H1 (cell line): Measurements from ENCODE around the gene TMEM117. TPM values are rescaled to one million over a fixed set of nuclear protein-coding genes. Genes with fewer than 3 reads are reported as not detected.

Experiments used
- CTCF ChIA-PET: fragments of 300-600 bp; sonication (Branson Sonifier 250); formaldehyde crosslinking; loops from one replicate; lab custom pipeline; 2021; ENCODE audit not compliant: partially characterized antibody; lab: Charles Lee
- POLR2A ChIA-PET: fragments of 300-600 bp; sonication (Branson Sonifier 250); formaldehyde crosslinking; loops from one replicate; lab custom pipeline; 2021; ENCODE audit warnings: inconsistent platforms; ENCODE audit not compliant: partially characterized antibody; lab: Charles Lee
- DNase-seq, 2 experiments: peaks; one replicate each; pipeline versions ENCODE4 v3.0.0 to v3.0.0-alpha.2; 2010 to 2022; ENCODE audit warnings: low spot score in 2 of 2, low read depth in 1 of 2, mixed read lengths in 1 of 2
- FAIRE-seq: peaks from 2 replicates; lab custom pipeline; 2011; peaks lifted over from hg19 to GRCh38; lab: Jason Lieb, UNC
- H2AFZ ChIP-seq: 2 replicates; pipeline ENCODE4 v1.8.1; 2012; ENCODE audit warnings: low read length, inconsistent platforms
- H2AK5ac ChIP-seq: 2 replicates; pipeline ENCODE4 v1.6.1; 2013; ENCODE audit warnings: low read depth, low read length
- H2BK120ac ChIP-seq: replicated peaks from 2 replicates; pipeline ENCODE3; 2013; ENCODE audit warnings: low read depth, low read length, inconsistent platforms
- H2BK12ac ChIP-seq: 2 replicates; pipeline ENCODE4 v1.6.1; 2013; ENCODE audit warnings: low read depth, low read length
- H2BK15ac ChIP-seq: 2 replicates; pipeline ENCODE4 v1.6.1; 2013; ENCODE audit warnings: low read length
- H2BK20ac ChIP-seq: 2 replicates; pipeline ENCODE4 v1.6.1; 2013; ENCODE audit warnings: low read length
- H2BK5ac ChIP-seq: 2 replicates; pipeline ENCODE4 v1.6.1; 2013; ENCODE audit warnings: low read depth, low read length
- H3K14ac ChIP-seq: 2 replicates; pipeline ENCODE4 v1.6.1; 2013; ENCODE audit warnings: inconsistent platforms; ENCODE audit not compliant: insufficient read length
- H3K18ac ChIP-seq: 2 replicates; pipeline ENCODE4 v1.6.1; 2013; ENCODE audit warnings: low read length; ENCODE audit errors: extremely low read depth
- H3K23ac ChIP-seq: 2 replicates; pipeline ENCODE4 v1.6.1; 2013; ENCODE audit warnings: inconsistent platforms; ENCODE audit not compliant: insufficient read length
- H3K23me2 ChIP-seq: 2 replicates; pipeline ENCODE4 v1.6.1; 2013; ENCODE audit warnings: low read depth, low read length
- H3K27ac ChIP-seq: 2 replicates; pipeline ENCODE4 v1.6.1; 2011; ENCODE audit warnings: low read depth, low read length, inconsistent platforms
- H3K27me3 ChIP-seq, 4 experiments: replicated peaks in 1 of 4; 1 replicate in 1 of 4; 2 replicates in 3 of 4; pipeline versions ENCODE4 v1.6.1 to v1.8.1; 2011 to 2013; ENCODE audit warnings: low read length in 3 of 4, mild to moderate bottlenecking in 3 of 4, inconsistent platforms in 2 of 4, mixed read lengths in 2 of 4, moderate library complexity in 1 of 4; ENCODE audit not compliant: control insufficient read depth in 3 of 4, insufficient read depth in 3 of 4; ENCODE audit errors: extremely low read depth in 1 of 4
- H3K36me3 ChIP-seq, 4 experiments: 2 replicates each; pipeline versions ENCODE4 v1.6.1 to v1.8.1; 2011 to 2013; ENCODE audit warnings: mild to moderate bottlenecking in 4 of 4, low read length in 3 of 4, moderate library complexity in 2 of 4, control low read depth in 1 of 4, inconsistent platforms in 1 of 4; ENCODE audit not compliant: insufficient read depth in 4 of 4, control insufficient read depth in 2 of 4
- H3K4ac ChIP-seq: replicated peaks from 2 replicates; pipeline ENCODE3; 2013; ENCODE audit warnings: low read length, low read depth, mixed read lengths, inconsistent platforms; ENCODE audit not compliant: insufficient read length
- H3K4me1 ChIP-seq, 4 experiments: replicated peaks in 1 of 4; 1 replicate in 1 of 4; 2 replicates in 3 of 4; pipeline versions ENCODE4 v1.6.1 to v1.8.1; 2011 to 2013; ENCODE audit warnings: low read length in 3 of 4, inconsistent platforms in 2 of 4, mixed read lengths in 1 of 4; ENCODE audit not compliant: insufficient read depth in 4 of 4, control insufficient read depth in 3 of 4
- H3K4me2 ChIP-seq, 2 experiments: 2 replicates each; pipeline versions ENCODE4 v1.6.1 to v1.8.1; 2011 to 2013; ENCODE audit warnings: low read depth in 2 of 2, low read length in 2 of 2, control low read depth in 1 of 2, inconsistent platforms in 1 of 2, mild to moderate bottlenecking in 1 of 2; ENCODE audit not compliant: insufficient read depth in 1 of 2
- H3K4me3 ChIP-seq, 4 experiments: fragments of 200-600, 300-600 bp in 1 of 4; sonication (generic), shearing (Covaris generic), sonication (Bioruptor Twin) in 1 of 4; 2 replicates each; pipeline versions ENCODE4 v1.5.1 to v1.8.1; 2011 to 2016; ENCODE audit warnings: low read length in 4 of 4, low read depth in 3 of 4, control low read depth in 2 of 4, inconsistent platforms in 2 of 4, mild to moderate bottlenecking in 2 of 4, mixed read lengths in 1 of 4, moderate library complexity in 1 of 4; ENCODE audit not compliant: insufficient read depth in 2 of 4; ENCODE audit errors: extremely low read depth in 1 of 4
- H3K56ac ChIP-seq: replicated peaks from 2 replicates; pipeline ENCODE3; 2013; ENCODE audit warnings: low read depth, mild to moderate bottlenecking, mixed read lengths, low read length, inconsistent platforms; ENCODE audit not compliant: insufficient read length
- H3K79me1 ChIP-seq: 2 replicates; pipeline ENCODE4 v1.6.1; 2013; ENCODE audit warnings: low read depth, low read length, control low read depth
- H3K79me2 ChIP-seq, 2 experiments: 2 replicates each; pipeline versions ENCODE4 v1.6.1 to v1.8.1; 2012 to 2013; ENCODE audit warnings: low read length in 2 of 2, mild to moderate bottlenecking in 2 of 2, inconsistent platforms in 1 of 2; ENCODE audit not compliant: insufficient read depth in 2 of 2, control insufficient read depth in 1 of 2
- H3K9ac ChIP-seq, 4 experiments: replicated peaks in 1 of 4; 1 replicate in 1 of 4; 2 replicates in 3 of 4; pipeline versions ENCODE4 v1.6.1 to v1.8.1; 2011 to 2013; ENCODE audit warnings: low read depth in 3 of 4, low read length in 3 of 4, control low read depth in 2 of 4, mild to moderate bottlenecking in 2 of 4, moderate library complexity in 2 of 4, inconsistent platforms in 1 of 4; ENCODE audit errors: extremely low read depth in 1 of 4
- H3K9me3 ChIP-seq, 2 experiments: 2 replicates each; pipeline versions ENCODE4 v1.6.1 to v1.8.1; 2012 to 2013; ENCODE audit warnings: mild to moderate bottlenecking in 2 of 2, moderate library complexity in 2 of 2, control low read depth in 1 of 2, inconsistent platforms in 1 of 2, low read depth in 1 of 2, low read length in 1 of 2, mixed read lengths in 1 of 2; ENCODE audit not compliant: insufficient read depth in 2 of 2
- H4K20me1 ChIP-seq, 2 experiments: replicated peaks in 1 of 2; 2 replicates each; pipeline versions ENCODE3 to v1.8.1; 2011 to 2013; ENCODE audit warnings: inconsistent platforms in 2 of 2, low read length in 2 of 2, mild to moderate bottlenecking in 1 of 2; ENCODE audit not compliant: insufficient read depth in 2 of 2, control insufficient read depth in 1 of 2
- H4K5ac ChIP-seq: 2 replicates; pipeline ENCODE4 v1.6.1; 2013; ENCODE audit warnings: low read length, low read depth, mixed read lengths, inconsistent platforms; ENCODE audit not compliant: insufficient read length
- H4K8ac ChIP-seq: 2 replicates; pipeline ENCODE4 v1.8.0; 2013; ENCODE audit warnings: mild to moderate bottlenecking, moderate library complexity, low read length, inconsistent platforms; ENCODE audit not compliant: insufficient read depth; ENCODE audit errors: extremely low read depth
- H4K91ac ChIP-seq: replicated peaks from 2 replicates; pipeline ENCODE3; 2013; ENCODE audit warnings: low read length, mixed read lengths, inconsistent platforms; ENCODE audit not compliant: insufficient read length
- BRCA1 ChIP-seq: IDR thresholded peaks from 2 replicates; pipeline ENCODE4 v1.6.1; 2012; ENCODE audit warnings: low read depth, low read length, improper control_type of control experiment
- GABPA ChIP-seq: IDR thresholded peaks from 2 replicates; pipeline ENCODE4 v1.6.1; 2011; ENCODE audit warnings: mild to moderate bottlenecking, low read length, moderate library complexity, borderline replicate concordance; ENCODE audit not compliant: insufficient read depth
- JUN ChIP-seq: IDR thresholded peaks from 2 replicates; pipeline ENCODE4 v1.6.1; 2011; ENCODE audit warnings: low read depth, mild to moderate bottlenecking, improper control_type of control experiment, low read length
- KDM5A ChIP-seq: fragments of 200-600 bp; IDR thresholded peaks from 2 replicates; pipeline ENCODE4 v1.7.1; 2012; ENCODE audit warnings: mild to moderate bottlenecking, low read length, inconsistent platforms, mixed read lengths
- NANOG ChIP-seq: IDR thresholded peaks from 2 replicates; pipeline ENCODE4 v1.6.1; 2011; ENCODE audit warnings: low read length, low read depth, mild to moderate bottlenecking, inconsistent platforms; ENCODE audit not compliant: insufficient read depth, poor library complexity, severe bottlenecking
- NRF1 ChIP-seq: IDR thresholded peaks from 2 replicates; pipeline ENCODE4 v1.6.1; 2011; ENCODE audit warnings: mild to moderate bottlenecking, low read depth, low read length, improper control_type of control experiment
- RAD21 ChIP-seq, 2 experiments: IDR thresholded peaks in 1 of 2; conservative IDR thresholded peaks in 1 of 2; 2 replicates each; pipeline ENCODE4 v1.6.1; 2011; ENCODE audit warnings: low read depth in 2 of 2, low read length in 2 of 2, improper control_type of control experiment in 1 of 2, inconsistent platforms in 1 of 2, mild to moderate bottlenecking in 1 of 2, moderate library complexity in 1 of 2
- SAP30 ChIP-seq: fragments of 300-600 bp; sonication (generic); IDR thresholded peaks from 2 replicates; pipeline ENCODE4 v1.7.1; 2012; ENCODE audit warnings: low read length, moderate library complexity, mild to moderate bottlenecking, inconsistent platforms; ENCODE audit not compliant: insufficient read depth, insufficient replicate concordance
- SIRT6 ChIP-seq: IDR thresholded peaks from one replicate; pipeline ENCODE4 v1.7.1; 2012; ENCODE audit warnings: low read length, inconsistent platforms
- SRF ChIP-seq: IDR thresholded peaks from 2 replicates; pipeline ENCODE4 v1.6.1; 2011; ENCODE audit warnings: mild to moderate bottlenecking, low read depth, low read length, moderate library complexity
- TAF7 ChIP-seq: optimal IDR thresholded peaks from 2 replicates; pipeline ENCODE3; 2011; ENCODE audit warnings: low read depth, mild to moderate bottlenecking, inconsistent platforms, low read length, moderate library complexity, borderline replicate concordance
- WGBS, 2 experiments: shearing (Covaris generic) in 1 of 2; methylation state at CpG; one replicate each; pipeline versions ENCODE4 v1.1.6 to v1.1.7; 2013 to 2015; ENCODE audit warnings: low lambda C conversion rate in 2 of 2, mixed read lengths in 2 of 2, inconsistent platforms in 1 of 2, low coverage in 1 of 2, missing lambda C conversion rate in 1 of 2; ENCODE audit not compliant: insufficient replicate concordance in 2 of 2, insufficient coverage in 1 of 2, insufficient read length in 1 of 2; ENCODE audit errors: extremely low coverage in 1 of 2, missing lambda C conversion rate in 1 of 2; 5-methylcytosine and 5-hydroxymethylcytosine counted together
- polyA plus RNA-seq, 7 experiments: library from polyadenylated mRNA; depleted of rRNA in 3 of 7; stranded (reverse) in 5 of 7; unstranded in 2 of 7; fragments of >200 nt in 5 of 7; fragments of 200-250 nt in 2 of 7; gene quantifications; 1 replicate in 5 of 7; 2 replicates in 1 of 7; 4 replicates in 1 of 7; pipeline versions ENCODE4 v1.2.1 to v1.2.3, GENCODE V29; 2011 to 2013; ENCODE audit warnings: missing spikeins in 2 of 7, mixed read lengths in 2 of 7
- total RNA-seq: library from RNA; stranded (reverse); fragmentation: NEBNext Ultra II Directional; extraction: Animal tissue kit (Norgen Biotek cat#: 25700); gene quantifications from 2 replicates; pipeline ENCODE4 v1.2.1, GENCODE V29; 2021

The TMEM117 gene
- total and polyA plus RNA-seq, 2 of the 8 experiments (the other 6 are each of a cell fraction or from before 2014, with no cell fraction given): 0.80 to 1.4 TPM

- no peaks in the 10 kb centered on the region for H3K4me1 ChIP-seq
- no peak overlapping the region for H4K5ac ChIP-seq
- H2BK120ac ChIP-seq: no peak overlapping the region
- no peak overlapping the region for H4K8ac ChIP-seq
- peaks cover 0 to 5% (median 2%) of the 10 kb centered on the region in 4 experiments; a peak in 2 of 8 replicates for H3K36me3 ChIP-seq
- H3K27ac ChIP-seq: no peak overlapping the region
- no peaks in the 10 kb centered on the region for H3K79me2 ChIP-seq
- H3K23me2 ChIP-seq: no peaks in the 10 kb centered on the region
- WGBS, 2 experiments: 94% methylated on average over 2 of the region's 2 CpGs; no CpG with 5 or more reads in 1 of the 2 experiments
- no peaks in the 10 kb centered on the region for H4K20me1 ChIP-seq
- no peak overlapping the region for H2BK15ac ChIP-seq
- H3K79me1 ChIP-seq: no peaks in the 10 kb centered on the region; the same call in 1 of the 2 replicates
- no peak overlapping the region for H2BK5ac ChIP-seq
- H2AK5ac ChIP-seq: no peak overlapping the region
- FAIRE-seq (no peak), DNase-seq (no peak)
- POLR2A ChIA-PET: no interaction called here
- H3K4me3 ChIP-seq: no peak overlapping the region
- no peak overlapping the region for H3K18ac ChIP-seq
- H3K14ac ChIP-seq: no peak overlapping the region
- H3K4ac ChIP-seq: no peak overlapping the region
- no peak overlapping the region for H3K23ac ChIP-seq
- H4K91ac ChIP-seq: no peak overlapping the region
- H3K9ac ChIP-seq: no peak overlapping the region
- CTCF ChIA-PET: no interaction called here
- H2BK12ac ChIP-seq: no peak overlapping the region
- no peak overlapping the region for H2BK20ac ChIP-seq
- TF ChIP-seq GABPA (no peak), TAF7 (no peak), NRF1 (no peak), SRF (no peak), KDM5A (no peak), NANOG (no peak), JUN (no peak), BRCA1 (no peak), RAD21 (IDR thresholded peaks at IDR 0.05 in 1 of 2, conservative IDR thresholded peaks at IDR 0.05 in 1 of 2; ENCODE audit: low read depth in 2 of 2, low read length in 2 of 2) (no peak), SAP30 (no peak), SIRT6 (no peak)
- peaks cover 22 to 24% of the 10 kb centered on the region in 2 experiments for H3K9me3 ChIP-seq
- H3K4me2 ChIP-seq: no peak overlapping the region
- H3K27me3 ChIP-seq: no peaks in the 10 kb centered on the region
- H3K56ac ChIP-seq: no peak overlapping the region
- no peak overlapping the region for H2AFZ ChIP-seq
These were observed 146.7 kb downstream of the TMEM117 start for GRCh38 chr12:43982544-43982943.
